Adipose tissue (tissue), 3 donors: ENCODE results near the gene CYP4F12. TPM values are rescaled to one million over a fixed set of nuclear protein-coding genes. Genes with fewer than 3 reads are reported as not detected.

ENCODE experiments used
- H3K27ac ChIP-seq: one replicate; pipeline ENCODE4 v1.5.1; 2013; ENCODE audit warnings: low read depth, low read length
- WGBS, 3 donors: extraction: QIAGEN DNeasy Blood & Tissue Kit; methylation state at CpG; one replicate each; pipeline ENCODE4 v1.1.7; 2013; 5-methylcytosine and 5-hydroxymethylcytosine counted together
- polyA plus RNA-seq, 3 donors: library from polyadenylated mRNA; stranded (reverse); fragments of 200-250 nt; gene quantifications; one replicate each; pipeline ENCODE4 v1.2.3, GENCODE V29; 2013
- donor health status: healthy with polysubstance abuse.
- donor health status: Bipolar disorder and iron deficiency.
- donor health status: healthy.

Gene CYP4F12
- polyA plus RNA-seq = 10 to 100 TPM in 1 of 3 donors, 1 to 10 TPM in 2; 1.2 to 17.7 (median 9.1) TPM

GRCh38 chr19:15672580-15673175 is at the start of gene CYP4F12:
Gene CYP4F12 (plus strand): TSS chr19:15673087. CDS start chr19:15673530, 443 bp downstream.
- H3K27ac ChIP-seq = no peak within 1 kb of the TSS
- 18 to 38% (median 24%) methylated on average over 6 of the region's 6 CpGs for WGBS, 3 donors

DNA sequence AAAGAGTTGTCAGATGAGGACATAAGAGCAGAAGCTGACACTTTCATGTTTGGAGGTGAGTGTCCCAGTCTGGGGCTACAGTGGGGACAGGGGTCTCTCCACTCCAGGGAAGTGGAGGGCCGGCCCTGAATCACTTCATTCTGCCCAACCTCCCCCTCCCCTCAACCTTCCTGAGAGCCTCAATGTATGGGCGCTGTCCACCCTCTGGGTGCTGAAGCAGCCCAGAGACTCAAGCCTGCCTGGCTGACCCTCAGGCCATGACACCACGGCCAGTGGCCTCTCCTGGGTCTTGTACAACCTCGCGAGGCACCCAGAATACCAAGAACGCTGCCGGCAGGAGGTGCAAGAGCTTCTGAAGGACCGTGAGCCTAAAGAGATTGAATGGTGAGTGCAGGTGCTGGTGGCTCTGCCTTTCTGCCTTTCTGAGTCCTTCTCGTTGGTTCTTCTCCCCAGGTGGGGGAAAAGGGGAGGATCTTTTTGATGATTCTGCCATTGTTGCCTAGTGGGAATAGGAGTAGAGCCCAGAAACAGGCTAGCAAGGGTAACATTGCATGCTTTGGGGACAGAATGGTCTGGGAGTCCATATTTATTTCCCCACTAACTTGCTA is 49.1 kb upstream of the CYP4F12 start:
- H3K27ac ChIP-seq = no peak overlapping the region
- 5 to 8% (median 8%) methylated on average over 9 of the region's 9 CpGs for WGBS, 3 donors

DNA sequence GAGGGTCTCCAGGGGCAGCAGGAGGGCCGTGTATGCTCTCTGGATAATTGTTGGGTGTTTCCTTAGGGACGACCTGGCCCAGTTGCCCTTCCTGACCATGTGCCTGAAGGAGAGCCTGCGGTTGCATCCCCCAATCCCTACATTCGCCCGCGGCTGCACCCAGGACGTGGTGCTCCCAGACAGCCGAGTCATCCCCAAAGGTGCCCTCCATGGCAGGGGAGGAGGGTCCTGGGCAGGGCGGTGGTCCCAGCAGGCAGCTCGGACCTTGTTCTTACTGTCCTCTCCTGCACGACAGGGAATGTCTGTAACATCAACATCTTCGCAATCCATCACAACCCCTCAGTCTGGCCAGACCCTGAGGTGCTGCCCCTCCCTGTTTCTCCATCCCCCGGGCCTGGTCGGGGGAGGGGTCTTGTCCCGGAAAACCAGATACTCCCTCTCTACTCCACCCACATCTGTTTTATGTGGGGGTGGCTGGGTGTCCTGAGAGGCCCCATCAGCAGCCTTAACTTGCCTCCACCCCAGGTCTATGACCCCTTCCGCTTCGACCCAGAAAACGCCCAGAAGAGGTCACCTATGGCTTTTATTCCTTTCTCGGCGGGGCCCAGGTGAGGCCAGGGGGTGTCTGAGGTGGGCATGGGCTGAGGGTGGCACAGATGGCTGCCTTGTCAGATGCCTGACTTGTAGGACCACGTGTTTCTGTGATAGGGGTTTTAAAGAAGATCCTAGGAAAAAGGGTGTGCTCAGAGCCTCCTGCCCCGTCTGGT is 44.5 kb upstream of the CYP4F12 start:
- no peak overlapping the region for H3K27ac ChIP-seq
- 50 to 60% (median 60%) methylated on average over 22 of the region's 22 CpGs for WGBS, 3 donors

GRCh38 chr19:15629003-15629880 is 43.6 kb upstream of the CYP4F12 start:
- H3K27ac ChIP-seq = no peak overlapping the region
- WGBS, 3 donors = 6 to 12% (median 12%) methylated on average over 25 of the region's 25 CpGs

- H3K27ac ChIP-seq = no peak overlapping the region
- 1 to 5% (median 3%) methylated on average over 4 to 9 of the region's 9 CpGs for WGBS, 3 donors
These were observed 41.1 kb upstream of the CYP4F12 start for GRCh38 chr19:15631817-15632216.

- 35 to 46% (median 46%) methylated on average over 5 of the region's 5 CpGs for WGBS, 3 donors
- H3K27ac ChIP-seq = no peak overlapping the region
These were observed 39.6 kb upstream of the CYP4F12 start for GRCh38 chr19:15633082-15633835.

DNA sequence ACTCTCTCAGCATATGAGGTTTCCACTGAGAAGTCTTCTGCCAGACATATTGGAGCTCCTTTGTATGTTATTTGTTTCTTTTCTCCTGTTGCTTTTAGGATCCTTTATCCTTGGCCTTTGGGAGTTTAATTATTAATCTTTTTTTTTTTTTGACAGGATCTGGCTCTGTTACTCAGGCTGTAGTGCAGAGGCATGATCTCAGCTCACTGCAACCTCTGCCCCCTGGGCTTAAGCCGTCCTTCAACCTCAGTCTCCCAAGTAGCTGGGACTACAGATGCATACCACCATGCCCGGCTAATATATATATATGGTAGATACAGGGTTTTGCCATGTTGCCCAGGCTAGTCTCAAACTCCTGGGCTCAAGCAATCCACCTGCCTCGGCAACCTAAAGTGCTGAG is 38.8 kb upstream of the CYP4F12 start:
- no peak overlapping the region for H3K27ac ChIP-seq
- WGBS, 3 donors = 67 to 71% (median 67%) methylated on average over 3 of the region's 3 CpGs

DNA sequence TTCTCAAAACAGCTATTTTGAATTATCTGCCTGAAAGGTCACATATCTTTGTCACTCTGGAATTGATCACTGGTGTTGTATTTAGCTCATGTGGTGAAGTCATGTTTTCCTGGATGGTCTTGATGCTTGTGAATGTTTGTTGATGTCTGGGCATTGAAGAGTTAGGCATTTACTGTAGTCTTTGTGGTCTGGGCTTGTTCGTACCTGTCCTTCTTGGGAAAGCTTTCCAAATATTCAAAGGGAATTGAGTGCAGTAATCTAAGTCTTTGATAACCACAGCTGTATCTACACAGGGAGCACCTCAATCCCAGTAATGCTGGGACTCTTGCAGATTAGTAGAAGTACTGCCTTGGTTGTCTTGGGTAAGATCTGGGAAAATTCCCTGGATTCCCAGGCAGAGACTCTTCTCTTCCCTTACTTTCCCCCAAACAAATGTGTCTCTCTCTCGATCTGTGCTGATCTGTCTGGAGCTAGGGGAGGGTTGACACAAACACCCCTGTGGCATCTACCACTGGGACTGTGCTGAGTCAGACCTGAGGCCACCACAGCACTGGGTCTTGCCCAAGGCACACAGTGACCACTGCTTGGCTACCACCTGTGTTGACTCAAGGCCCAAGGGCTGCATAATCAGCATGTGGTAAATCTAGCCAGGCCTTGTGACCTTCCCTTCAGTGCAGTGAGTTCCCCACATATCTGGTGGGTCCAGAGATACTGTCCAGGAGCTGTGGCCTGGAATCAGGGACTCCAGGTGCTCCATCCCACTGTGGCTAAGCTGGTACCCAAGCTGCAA is 37.7 kb upstream of the CYP4F12 start:
- WGBS, 3 donors = 52 to 69% (median 62%) methylated on average over 2 of the region's 2 CpGs
- no peak overlapping the region for H3K27ac ChIP-seq

- H3K27ac ChIP-seq = no peak overlapping the region
- WGBS, 3 donors = 87 to 91% (median 89%) methylated on average over 2 of the region's 2 CpGs
These were observed 36.9 kb upstream of the CYP4F12 start for GRCh38 chr19:15636026-15636425.

GRCh38 chr19:15639596-15639995 is 33.3 kb upstream of the CYP4F12 start:
- H3K27ac ChIP-seq = no peak overlapping the region

DNA sequence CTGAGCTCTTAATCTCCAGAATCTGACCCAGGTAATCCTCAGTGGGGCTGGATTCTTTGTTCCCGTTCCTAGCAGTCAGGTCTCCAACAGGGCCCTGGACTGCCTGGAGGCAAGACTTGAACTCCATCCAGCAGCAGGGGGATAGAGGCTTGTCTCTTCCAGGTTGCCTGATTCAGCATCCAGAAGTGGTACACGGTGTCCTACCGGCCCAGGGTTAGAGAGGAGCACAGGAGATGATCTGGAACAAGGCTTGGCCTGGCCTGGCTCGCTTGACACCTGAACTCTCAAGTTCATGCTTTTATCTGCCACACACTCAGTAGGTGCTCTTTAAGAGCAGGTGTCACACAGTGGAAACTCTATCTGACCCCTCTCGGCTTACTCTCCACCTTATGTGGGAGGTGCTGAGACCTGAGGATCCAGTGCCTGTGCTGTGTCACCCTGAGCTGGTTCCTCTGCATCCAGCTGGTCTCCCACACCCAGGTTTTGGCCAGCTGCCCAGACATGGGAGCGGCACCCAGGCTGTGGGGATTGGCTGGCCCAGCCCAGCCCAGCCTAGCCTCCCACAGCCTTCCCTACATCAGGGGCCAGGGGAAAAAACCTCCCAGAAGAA is 32.5 kb upstream of the CYP4F12 start, which contains the start of gene CYP4F3:
Gene CYP4F3 (plus strand): TSS at position 604 of the 610 bp plus-strand sequence. CDS start 519 bp downstream, outside the sequence.
- no peak within 1 kb of the TSS for H3K27ac ChIP-seq
- WGBS, 3 donors = 50 to 60% (median 53%) methylated on average over 6 of the region's 6 CpGs

GRCh38 chr19:15640904-15641597 is 31.8 kb upstream of the CYP4F12 start:
- no peak overlapping the region for H3K27ac ChIP-seq
- 64 to 67% (median 65%) methylated on average over 12 of the region's 12 CpGs for WGBS, 3 donors

- 51 to 81% (median 65%) methylated on average over 5 of the region's 5 CpGs for WGBS, 3 donors
These were observed 30.9 kb upstream of the CYP4F12 start for GRCh38 chr19:15641901-15642491.

DNA sequence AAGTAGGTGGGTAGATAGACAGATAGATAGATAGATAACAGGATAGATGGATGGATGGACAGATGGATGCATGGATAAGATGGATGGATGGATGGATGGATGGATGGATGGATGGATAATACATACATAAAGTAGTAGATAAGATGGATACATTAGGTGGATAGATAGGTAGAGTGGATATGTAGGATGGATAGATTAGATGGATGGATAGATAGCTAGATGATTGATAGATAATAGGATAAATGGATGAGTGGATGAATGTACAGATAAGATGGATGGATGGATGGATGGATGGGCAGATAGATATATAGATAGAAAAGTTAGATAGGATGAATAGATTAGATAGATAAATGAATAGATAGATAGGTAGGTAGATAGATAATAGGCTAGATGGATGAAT is 30.1 kb upstream of the CYP4F12 start:
- H3K27ac ChIP-seq = peak overlapping the region; percentile 44

More at GRCh38 chr19:15641901-15642491, 30.9 kb upstream of the CYP4F12 start:
- H3K27ac ChIP-seq = no peak overlapping the region

DNA sequence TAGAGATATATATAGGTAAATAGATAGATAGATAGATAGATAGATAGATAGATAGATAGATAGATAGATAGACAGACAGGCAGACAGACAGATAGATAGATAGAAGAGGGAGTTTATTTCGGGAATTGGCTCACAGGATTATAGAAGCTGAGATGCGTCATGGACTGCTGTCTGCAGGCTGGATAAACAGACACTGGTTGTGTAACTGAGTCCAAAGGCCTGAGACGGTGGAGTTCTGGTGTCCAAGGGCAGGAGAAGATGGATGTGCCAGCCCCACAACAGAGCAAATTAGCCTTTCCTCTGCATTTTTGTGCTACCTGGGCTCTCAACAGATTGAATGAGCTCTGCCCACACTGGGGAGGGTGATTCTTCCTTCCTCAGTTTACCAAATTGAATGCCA is 29.5 kb upstream of the CYP4F12 start:
- H3K27ac ChIP-seq = no peak overlapping the region
- WGBS, 3 donors = 65 to 86% (median 77%) methylated on average over 3 of the region's 3 CpGs
